K562 (cell line): ENCODE data around the gene HHIPL1. TPM values are rescaled to one million over a fixed set of nuclear protein-coding genes. Genes with fewer than 3 reads are reported as not detected.

Experiments
- CLOCK ChIP-seq: fragments of 250-450 bp; sonication (Bioruptor Pico); IDR thresholded peaks from 2 replicates; pipeline ENCODE4 v1.4.0; 2020; ENCODE audit warnings: mild to moderate bottlenecking, moderate library complexity, borderline replicate concordance
- CSDE1 ChIP-seq, 2 experiments: fragments of 450-650 bp; IDR thresholded peaks; 2 replicates each; pipeline ENCODE4 v1.6.1; 2016; ENCODE audit warnings: mild to moderate bottlenecking in 1 of 2
- E2F6 ChIP-seq, 2 experiments: IDR thresholded peaks; 2 replicates each; pipeline ENCODE4 v1.6.1; 2011; ENCODE audit warnings: borderline replicate concordance in 1 of 2, control low read depth in 1 of 2, low read depth in 1 of 2, low read length in 1 of 2, mild to moderate bottlenecking in 1 of 2, mixed read lengths in 1 of 2, moderate library complexity in 1 of 2; ENCODE audit not compliant: insufficient read depth in 1 of 2, insufficient read length in 1 of 2, poor library complexity in 1 of 2, severe bottlenecking in 1 of 2; ENCODE audit errors: extremely low read depth in 1 of 2
- HCFC1 ChIP-seq: IDR thresholded peaks from 2 replicates; pipeline ENCODE4 v1.6.1; 2012; ENCODE audit warnings: low read depth, low read length, improper control_type of control experiment
- ILF3 ChIP-seq: fragments of 450-650 bp; IDR thresholded peaks from 2 replicates; pipeline ENCODE4 v1.6.1; 2018; ENCODE audit warnings: antibody characterized with exemption, mild to moderate bottlenecking, moderate library complexity, borderline replicate concordance
- SMC3 ChIP-seq: conservative IDR thresholded peaks from 2 replicates; pipeline ENCODE4 v1.6.1; 2011; ENCODE audit warnings: low read depth, low read length, improper control_type of control experiment; ENCODE audit not compliant: insufficient read depth
- SUPT5H ChIP-seq: fragments of 450-650 bp; IDR thresholded peaks from 2 replicates; pipeline ENCODE4 v1.6.1; 2016
- ZC3H4 ChIP-seq: sonication (generic); formaldehyde crosslinking; IDR thresholded peaks from 2 replicates; pipeline ENCODE4 v1.9.0; 2021; ENCODE audit warnings: missing genetic modification reagents, borderline replicate concordance
- ZMIZ1 ChIP-seq, 2 experiments: fragments of 150-350 bp in 1 of 2; IDR thresholded peaks; 2 replicates each; pipeline ENCODE4 v1.6.1; 2012 to 2016; ENCODE audit warnings: low read depth in 2 of 2, low read length in 2 of 2, mild to moderate bottlenecking in 1 of 2, moderate library complexity in 1 of 2
- ZNF354B ChIP-seq: fragments of 250-450 bp; sonication (Bioruptor Pico); IDR thresholded peaks from 2 replicates; pipeline ENCODE4 v1.4.0; 2020
- polyA plus RNA-seq, 8 experiments: library from polyadenylated mRNA; depleted of rRNA in 4 of 8; stranded (reverse) in 5 of 8; unstranded in 3 of 8; fragments of >200 nt; fragmentation: Nextera tagmentation in 2 of 8; fragmentation: Illumina TruSeq in 1 of 8; extraction: Ambion mirVana in 2 of 8; extraction: Trizol in 1 of 8; gene quantifications; 2 replicates each; pipeline versions ENCODE4 v1.2.1 to v1.2.3, GENCODE V29; 2011 to 2014; ENCODE audit warnings: inconsistent platforms in 1 of 8, missing spikeins in 1 of 8
- total RNA-seq, 7 experiments: library from RNA; depleted of rRNA in 6 of 7; stranded (reverse); fragments of >200 nt in 6 of 7; fragmentation: Illumina TruSeq in 2 of 7; extraction: Trizol in 2 of 7; gene quantifications; 2 replicates each; pipeline versions ENCODE4 v1.2.1 to v1.2.3, GENCODE V29; 2011 to 2021; ENCODE audit warnings: low replicate concordance in 1 of 7
- TF ChIP-seq, protein P1 (sequence below): fragments of 450-650 bp; IDR thresholded peaks from 2 replicates; pipeline ENCODE4 v1.6.1; 2018; ENCODE audit not compliant: partially characterized antibody

HHIPL1 gene
- total and polyA plus RNA-seq, 9 of the 15 experiments (the other 6 are each of a cell fraction or from before 2014, with no cell fraction given) = not detected

GRCh38 chr14:99682809-99683618 lies 38.1 kb downstream of the HHIPL1 start (continued):
- TF ChIP-seq SMC3 = 0 out of 2 replicates have a peak, but pooled peaks have one; percentile 48
- TF ChIP-seq, protein P1, sequence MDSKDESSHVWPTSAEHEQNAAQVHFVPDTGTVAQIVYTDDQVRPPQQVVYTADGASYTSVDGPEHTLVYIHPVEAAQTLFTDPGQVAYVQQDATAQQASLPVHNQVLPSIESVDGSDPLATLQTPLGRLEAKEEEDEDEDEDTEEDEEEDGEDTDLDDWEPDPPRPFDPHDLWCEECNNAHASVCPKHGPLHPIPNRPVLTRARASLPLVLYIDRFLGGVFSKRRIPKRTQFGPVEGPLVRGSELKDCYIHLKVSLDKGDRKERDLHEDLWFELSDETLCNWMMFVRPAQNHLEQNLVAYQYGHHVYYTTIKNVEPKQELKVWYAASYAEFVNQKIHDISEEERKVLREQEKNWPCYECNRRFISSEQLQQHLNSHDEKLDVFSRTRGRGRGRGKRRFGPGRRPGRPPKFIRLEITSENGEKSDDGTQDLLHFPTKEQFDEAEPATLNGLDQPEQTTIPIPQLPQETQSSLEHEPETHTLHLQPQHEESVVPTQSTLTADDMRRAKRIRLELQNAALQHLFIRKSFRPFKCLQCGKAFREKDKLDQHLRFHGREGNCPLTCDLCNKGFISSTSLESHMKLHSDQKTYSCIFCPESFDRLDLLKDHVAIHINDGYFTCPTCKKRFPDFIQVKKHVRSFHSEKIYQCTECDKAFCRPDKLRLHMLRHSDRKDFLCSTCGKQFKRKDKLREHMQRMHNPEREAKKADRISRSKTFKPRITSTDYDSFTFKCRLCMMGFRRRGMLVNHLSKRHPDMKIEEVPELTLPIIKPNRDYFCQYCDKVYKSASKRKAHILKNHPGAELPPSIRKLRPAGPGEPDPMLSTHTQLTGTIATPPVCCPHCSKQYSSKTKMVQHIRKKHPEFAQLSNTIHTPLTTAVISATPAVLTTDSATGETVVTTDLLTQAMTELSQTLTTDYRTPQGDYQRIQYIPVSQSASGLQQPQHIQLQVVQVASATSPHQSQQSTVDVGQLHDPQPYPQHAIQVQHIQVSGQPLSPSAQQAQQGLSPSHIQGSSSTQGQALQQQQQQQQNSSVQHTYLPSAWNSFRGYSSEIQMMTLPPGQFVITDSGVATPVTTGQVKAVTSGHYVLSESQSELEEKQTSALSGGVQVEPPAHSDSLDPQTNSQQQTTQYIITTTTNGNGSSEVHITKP = peak; percentile 6
- no peak for TF ChIP-seq ZMIZ1 (IDR thresholded peaks at IDR 0.05; ENCODE audit: low read depth in 2 of 2, low read length in 2 of 2)
- TF ChIP-seq CLOCK (CRISPR knock-in tag) = no peak
- no peak for TF ChIP-seq ZNF354B (CRISPR knock-in tag)
- TF ChIP-seq CSDE1 (IDR thresholded peaks at IDR 0.05) = no peak
- TF ChIP-seq ILF3 = no peak
- no peak for TF ChIP-seq HCFC1
- TF ChIP-seq ZC3H4 (CRISPR knock-in tag) = no peak
- TF ChIP-seq SUPT5H = no peak
- peak in 1 of 2 experiments; percentile 56 for TF ChIP-seq E2F6 (IDR thresholded peaks at IDR 0.05; ENCODE audit: borderline replicate concordance in 1 of 2, extremely low read depth in 1 of 2, insufficient read depth in 1 of 2, insufficient read length in 1 of 2, low read depth in 1 of 2, low read length in 1 of 2, poor library complexity in 1 of 2, severe bottlenecking in 1 of 2)
